ENCODE measurements around the gene MAB21L3. TPM values are rescaled to one million over a fixed set of nuclear protein-coding genes. Genes with fewer than 3 reads are reported as not detected.

The MAB21L3 gene
- total RNA-seq, 1 donor from 2014 or later = not detected

- H3K27me3 Mint-ChIP-seq = no peaks in the 10 kb centered on the region
- H3K4me1 Mint-ChIP-seq (ENCODE audit: unreplicated experiment) = no peaks in the 10 kb centered on the region
- H3K36me3 Mint-ChIP-seq = no peaks in the 10 kb centered on the region
- DNase-seq (ENCODE audit: extremely low spot score, unreplicated experiment) = no peak
- no peak for TF ChIP-seq CTCF (conservative IDR thresholded peaks at IDR 0.05)
- H3K9me3 Mint-ChIP-seq = peaks cover 4% of the 10 kb centered on the region
- no peak overlapping the region for H3K4me3 Mint-ChIP-seq
- peak overlapping the region; percentile 33 for H3K27ac Mint-ChIP-seq
Measured at GRCh38 chr1:116099379-116099778, 11.8 kb upstream of the MAB21L3 start.

GRCh38 chr1:116099919-116100318 is 11.3 kb upstream of the MAB21L3 start:
- Mint-ChIP-seq H3K4me3 (no peak overlapping the region), H3K27ac (no peak overlapping the region), H3K36me3 (no peaks in the 10 kb centered on the region), H3K9me3 (peaks cover 4% of the 10 kb centered on the region), H3K27me3 (no peaks in the 10 kb centered on the region), H3K4me1 (ENCODE audit: unreplicated experiment) (no peaks in the 10 kb centered on the region)
- no peak for TF ChIP-seq CTCF (conservative IDR thresholded peaks at IDR 0.05)
- no peak for DNase-seq (ENCODE audit: extremely low spot score, unreplicated experiment)

GRCh38 chr1:116104667-116105066 is 6.5 kb upstream of the MAB21L3 start:
- Mint-ChIP-seq H3K9me3 (no peaks in the 10 kb centered on the region), H3K36me3 (no peaks in the 10 kb centered on the region), H3K4me1 (ENCODE audit: unreplicated experiment) (no peaks in the 10 kb centered on the region), H3K27me3 (no peaks in the 10 kb centered on the region), H3K4me3 (no peak overlapping the region), H3K27ac (no peak overlapping the region)
- no peak for DNase-seq (ENCODE audit: extremely low spot score, unreplicated experiment)
- no peak for TF ChIP-seq CTCF (conservative IDR thresholded peaks at IDR 0.05)

- Mint-ChIP-seq H3K9me3 (no peaks in the 10 kb centered on the region), H3K36me3 (no peaks in the 10 kb centered on the region), H3K4me3 (no peak overlapping the region), H3K27me3 (no peaks in the 10 kb centered on the region), H3K27ac (peak overlapping the region; percentile 76), H3K4me1 (ENCODE audit: unreplicated experiment) (peaks cover 9% of the 10 kb centered on the region)
- no peak for TF ChIP-seq CTCF (conservative IDR thresholded peaks at IDR 0.05)
- DNase-seq (ENCODE audit: extremely low spot score, unreplicated experiment) = no peak
Measured at GRCh38 chr1:116105996-116106395, 5.2 kb upstream of the MAB21L3 start.

GRCh38 chr1:116106646-116107045 is 4.6 kb upstream of the MAB21L3 start:
- Mint-ChIP-seq H3K27me3 (no peaks in the 10 kb centered on the region), H3K9me3 (no peaks in the 10 kb centered on the region), H3K4me1 (ENCODE audit: unreplicated experiment) (peaks cover 13% of the 10 kb centered on the region), H3K27ac (peak overlapping the region; percentile 76), H3K4me3 (no peak overlapping the region), H3K36me3 (no peaks in the 10 kb centered on the region)
- no peak for DNase-seq (ENCODE audit: extremely low spot score, unreplicated experiment)
- TF ChIP-seq CTCF (conservative IDR thresholded peaks at IDR 0.05) = no peak

- no peak for TF ChIP-seq CTCF (conservative IDR thresholded peaks at IDR 0.05)
- no peak overlapping the region for H3K4me3 Mint-ChIP-seq
- H3K27me3 Mint-ChIP-seq = no peaks in the 10 kb centered on the region
- no peak overlapping the region for H3K27ac Mint-ChIP-seq
- H3K4me1 Mint-ChIP-seq (ENCODE audit: unreplicated experiment) = peaks cover 18% of the 10 kb centered on the region
- DNase-seq (ENCODE audit: extremely low spot score, unreplicated experiment) = no peak
- no peaks in the 10 kb centered on the region for H3K9me3 Mint-ChIP-seq
- H3K36me3 Mint-ChIP-seq = no peaks in the 10 kb centered on the region
Measured at GRCh38 chr1:116107371-116107770, 3.8 kb upstream of the MAB21L3 start.
